ENCODE data around the gene MAPKAPK3.
"Not testable (repeated sequence)": the region's sequence is repeated elsewhere in the genome, so short reads cannot be mapped to it uniquely, and the experiment has no call there.

The MAPKAPK3 gene

DNA sequence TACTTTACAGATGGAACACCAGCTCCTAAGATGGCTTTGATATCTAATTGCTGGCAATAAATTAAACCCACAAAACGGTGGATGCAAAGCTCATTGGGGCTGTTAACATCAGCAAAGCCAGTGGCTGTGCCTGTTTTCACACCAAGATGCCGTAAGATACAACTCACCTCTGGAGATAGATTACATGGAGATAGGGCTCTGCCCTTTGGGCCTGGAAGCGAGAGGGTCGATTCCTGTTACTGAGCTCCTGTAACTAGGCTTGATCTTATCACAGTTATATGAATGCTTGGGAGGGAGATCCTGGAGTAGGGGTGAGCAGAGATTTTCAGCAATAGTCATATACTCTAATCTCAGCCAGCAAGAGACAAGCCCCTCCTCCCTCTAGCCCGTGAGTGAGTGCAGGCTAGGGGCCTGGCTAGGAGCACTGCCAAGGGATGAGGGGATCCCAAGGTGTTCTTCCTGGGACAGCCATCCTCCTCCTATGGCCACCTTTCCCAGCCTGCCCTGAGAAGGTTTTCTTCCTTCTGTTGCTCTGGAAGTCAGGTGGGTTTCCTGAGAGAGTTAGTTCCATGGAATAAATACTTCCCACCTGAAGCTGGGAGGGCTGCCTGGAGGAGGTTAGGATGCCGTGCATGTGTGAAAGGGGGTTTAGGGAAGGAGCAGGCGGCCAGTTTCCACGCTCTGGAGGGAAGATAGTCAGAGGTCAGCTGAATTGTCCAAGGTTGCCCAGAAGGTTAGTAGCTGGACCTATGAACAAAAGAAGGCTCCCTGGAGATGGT lies 39.7 kb downstream of the MAPKAPK3 start:
- DNase-seq, result no peak

DNA sequence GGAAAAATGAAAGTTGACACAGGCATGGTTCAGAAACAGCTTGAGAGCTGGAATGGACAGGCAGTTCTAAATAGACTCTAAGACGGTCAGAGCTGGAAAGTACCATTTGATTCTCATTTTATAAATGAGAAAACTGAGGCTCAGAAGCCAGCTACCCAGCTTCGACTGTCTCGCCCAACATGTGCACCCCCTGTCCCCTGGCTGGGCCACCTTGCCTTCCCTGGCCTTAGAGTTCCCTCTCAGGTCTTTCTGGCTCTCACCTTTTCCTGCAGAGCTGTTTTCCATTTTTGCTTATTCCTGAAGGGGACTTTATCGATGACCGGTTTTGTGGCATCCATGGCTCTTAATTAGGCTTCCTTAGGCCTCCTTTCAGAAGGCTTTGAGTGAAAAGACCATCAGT lies 40.5 kb downstream of the MAPKAPK3 start:
- no peak for DNase-seq

DNA sequence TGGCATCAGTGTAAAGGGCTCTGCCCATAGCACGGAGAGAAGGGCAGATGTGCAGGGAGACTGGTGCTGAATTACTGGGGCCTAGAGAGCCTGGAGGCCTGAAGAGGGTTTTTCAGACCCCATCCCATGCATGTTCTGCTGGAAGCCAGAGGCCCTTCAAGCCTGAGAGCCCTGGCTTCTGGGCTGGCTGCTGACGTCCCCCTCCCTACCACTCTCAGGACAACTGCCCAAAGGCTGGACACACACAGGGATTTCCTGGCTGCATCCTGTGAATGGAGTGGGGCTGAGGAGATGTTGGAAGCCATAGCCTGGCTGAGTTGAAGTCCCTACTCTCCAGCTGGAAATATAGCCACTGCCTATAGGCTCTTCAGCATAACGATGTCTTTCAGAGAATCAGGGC lies 40.9 kb downstream of the MAPKAPK3 start:
- DNase-seq, result no peak

DNA sequence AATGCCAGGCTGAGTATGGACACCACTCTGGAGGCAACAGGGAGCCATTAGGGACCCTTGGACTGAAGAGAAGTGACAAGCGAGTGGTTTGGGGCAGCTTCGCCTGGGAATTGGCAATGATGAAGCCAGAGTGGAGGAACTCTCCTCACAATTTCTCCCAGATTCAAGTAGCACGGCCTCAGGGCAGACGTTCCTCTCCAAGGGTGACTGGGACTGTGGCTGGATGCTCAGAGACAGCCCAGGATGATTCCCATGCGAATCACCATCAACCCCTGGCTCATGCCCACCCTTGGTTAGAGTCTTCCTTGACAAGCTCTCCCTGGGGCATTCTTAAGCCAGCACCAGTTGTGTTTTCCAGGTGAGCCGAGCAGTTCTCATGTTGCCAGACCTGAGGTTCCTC lies 41.5 kb downstream of the MAPKAPK3 start:
- DNase-seq, result no peak

DNA sequence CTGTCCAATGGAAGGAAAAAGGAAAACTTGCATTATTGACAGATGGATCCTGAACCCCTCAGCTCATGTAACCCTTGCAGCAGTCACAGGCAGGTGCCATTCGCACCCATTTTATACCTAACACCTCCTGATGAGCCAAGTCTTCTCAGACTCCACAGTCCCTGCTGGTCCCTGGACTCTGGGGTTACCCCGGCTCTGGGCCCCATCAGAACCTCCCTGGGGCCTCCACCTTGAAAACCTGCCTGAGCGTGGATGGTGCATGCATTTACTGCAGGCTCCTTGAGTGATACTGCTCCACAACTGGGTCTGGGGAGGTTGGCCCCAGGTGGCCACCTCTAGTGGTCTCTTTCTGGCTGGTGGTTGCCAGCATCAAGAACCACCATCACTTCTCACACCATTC lies 41.9 kb downstream of the MAPKAPK3 start:
- no peak for DNase-seq

DNA sequence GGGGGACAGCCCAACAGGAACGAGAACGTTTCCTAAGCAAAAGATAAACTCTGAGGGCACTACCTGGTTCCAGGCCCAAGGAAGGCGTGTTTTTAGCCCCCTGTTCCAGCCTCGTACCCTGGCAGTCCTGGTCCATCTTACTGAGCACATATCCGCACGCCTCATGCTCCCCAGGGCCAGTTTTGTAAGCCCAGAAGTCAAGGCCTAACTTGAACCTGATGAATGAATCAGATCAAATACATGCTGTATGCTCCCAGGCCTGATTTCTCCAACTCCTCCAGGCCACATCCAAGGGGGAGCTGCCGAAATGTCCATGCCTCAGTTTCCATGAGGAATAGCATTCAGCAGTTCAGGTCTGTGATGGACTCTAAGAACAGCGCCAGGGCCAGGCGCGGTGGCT lies 43.4 kb downstream of the MAPKAPK3 start:
- no peak for DNase-seq

DNA sequence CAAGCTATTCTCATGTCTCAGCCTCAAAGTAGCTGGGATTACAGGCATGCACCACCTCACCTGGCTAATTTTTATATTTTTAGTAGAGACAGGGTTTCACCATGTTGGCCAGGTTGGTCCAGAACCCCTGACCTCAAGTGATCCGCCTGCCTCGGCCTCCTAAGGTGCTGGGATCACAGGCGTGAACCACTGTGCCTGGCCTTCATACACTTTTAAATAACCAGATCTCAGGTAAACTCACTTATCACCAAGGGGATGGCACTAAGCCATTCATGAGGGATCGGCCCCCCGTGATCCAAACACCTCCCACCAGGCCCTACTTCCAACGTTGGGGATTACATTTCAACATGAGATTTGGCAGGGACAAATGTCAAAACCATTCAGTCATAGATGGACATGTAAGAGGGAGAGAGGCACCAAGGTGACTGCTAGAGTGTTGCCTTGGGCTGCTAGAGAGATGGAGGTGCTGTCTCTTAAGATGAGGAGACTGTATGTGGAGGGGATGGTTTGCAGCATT lies 44.4 kb downstream of the MAPKAPK3 start:
- DNase-seq, result no peak

DNA sequence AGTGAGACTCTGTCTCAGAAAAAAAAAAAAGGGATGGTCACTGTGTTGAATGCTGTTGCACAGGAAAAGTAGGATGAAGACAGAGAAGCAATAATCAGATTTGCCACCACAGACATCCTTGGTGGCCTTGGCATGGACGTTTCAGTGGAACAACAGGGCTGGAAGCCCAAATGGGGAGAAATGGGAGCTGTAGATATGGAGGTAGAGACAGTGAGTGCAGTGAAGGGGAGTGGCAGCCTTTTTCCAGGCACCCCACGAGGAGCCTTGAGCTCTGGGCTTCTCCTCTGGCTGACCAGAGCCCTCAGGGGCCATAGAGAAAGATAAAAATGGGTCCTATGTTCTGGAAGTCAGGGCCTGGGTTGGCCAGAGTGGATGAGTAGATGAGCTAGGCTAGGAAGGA lies 45.5 kb downstream of the MAPKAPK3 start:
- DNase-seq, result no peak

DNA sequence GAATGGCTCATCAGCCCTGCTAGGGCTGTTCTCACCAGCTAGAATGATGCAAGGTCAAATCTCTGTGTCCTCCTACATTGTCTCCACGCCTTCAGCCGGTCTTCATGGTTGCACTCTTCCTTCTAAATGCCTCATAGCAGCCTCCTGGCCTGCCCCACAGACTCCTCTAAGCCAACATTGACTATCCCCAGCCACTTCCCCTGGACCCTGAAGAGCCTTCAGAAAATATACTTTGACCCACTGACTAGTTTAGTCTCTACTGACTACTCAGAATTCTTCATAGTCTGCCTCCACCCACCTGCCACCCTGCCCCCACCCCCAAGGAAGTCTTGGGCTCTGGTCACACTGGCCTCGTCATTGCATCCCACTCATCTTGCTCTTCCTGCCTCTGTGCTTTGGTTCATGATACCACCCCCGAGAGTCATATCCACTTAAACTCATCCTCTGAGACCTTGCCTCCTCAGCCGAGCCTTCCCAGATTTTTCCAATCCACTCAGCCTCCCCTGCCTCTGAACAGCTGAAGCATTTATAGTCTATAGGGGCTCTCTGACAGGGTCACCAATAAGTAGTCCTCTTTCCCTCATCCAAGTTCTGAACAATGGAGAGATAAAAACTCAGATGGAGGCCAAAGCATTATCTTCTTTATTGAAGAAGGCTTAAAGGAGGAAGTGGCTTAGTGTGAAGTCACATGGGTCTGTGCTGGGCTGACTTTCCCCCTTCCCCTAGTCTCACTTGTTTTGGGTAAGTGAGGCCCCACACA lies 48.3 kb downstream of the MAPKAPK3 start:
- DNase-seq, result no peak

DNA sequence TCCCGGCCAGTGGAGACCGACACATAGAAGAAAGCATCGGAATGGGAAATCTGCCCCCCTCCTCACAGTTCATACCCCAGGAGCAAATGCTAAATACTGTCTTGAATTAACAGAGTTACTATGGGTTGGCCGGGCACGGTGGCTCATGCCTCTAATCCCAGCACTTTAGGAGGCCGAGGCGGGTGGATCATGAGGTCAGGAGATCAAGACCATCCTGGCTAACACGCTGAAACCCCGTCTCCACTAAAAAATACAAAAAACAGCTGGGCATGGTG lies 48.8 kb downstream of the MAPKAPK3 start:
- DNase-seq, result not testable (repeated sequence)

DNA sequence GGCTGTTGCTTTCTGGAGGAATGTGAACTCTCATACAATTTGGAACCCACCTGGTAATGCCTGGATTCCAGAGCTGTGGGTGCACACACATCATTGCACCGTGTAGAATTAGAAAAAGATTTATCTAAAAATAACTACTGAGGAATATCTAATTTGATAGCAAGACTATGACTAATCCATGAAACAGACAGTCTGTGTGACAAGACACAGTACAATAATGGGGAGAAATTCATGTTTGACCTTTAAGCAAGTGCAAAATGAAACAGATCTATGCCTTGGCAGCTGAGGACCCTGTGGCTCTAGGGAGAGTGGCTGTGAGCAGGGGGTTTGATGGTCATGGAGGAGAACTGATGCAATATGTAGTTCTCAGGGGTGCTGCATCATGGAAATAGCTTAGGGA lies 49.9 kb downstream of the MAPKAPK3 start:
- no peak for DNase-seq

DNA sequence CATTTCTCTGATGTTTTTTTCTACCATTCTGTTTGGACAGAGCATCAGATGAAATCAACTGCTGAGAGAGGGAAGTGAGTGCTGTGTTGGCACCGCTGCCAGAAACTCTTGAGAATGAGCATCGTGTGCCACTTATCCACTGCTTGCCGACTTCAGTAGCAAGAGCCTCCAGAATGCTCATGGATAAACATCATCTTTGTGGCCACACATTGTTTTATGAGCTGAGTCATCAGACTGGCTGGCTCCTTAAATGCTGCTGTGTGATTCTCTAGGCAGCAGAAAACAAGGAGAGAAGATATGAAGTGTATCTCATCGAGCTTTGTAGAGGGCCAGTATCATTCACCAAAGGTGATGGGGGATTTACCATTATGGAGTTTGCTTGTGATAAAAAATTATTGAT lies 54.4 kb downstream of the MAPKAPK3 start:
- DNase-seq, result no peak

DNA sequence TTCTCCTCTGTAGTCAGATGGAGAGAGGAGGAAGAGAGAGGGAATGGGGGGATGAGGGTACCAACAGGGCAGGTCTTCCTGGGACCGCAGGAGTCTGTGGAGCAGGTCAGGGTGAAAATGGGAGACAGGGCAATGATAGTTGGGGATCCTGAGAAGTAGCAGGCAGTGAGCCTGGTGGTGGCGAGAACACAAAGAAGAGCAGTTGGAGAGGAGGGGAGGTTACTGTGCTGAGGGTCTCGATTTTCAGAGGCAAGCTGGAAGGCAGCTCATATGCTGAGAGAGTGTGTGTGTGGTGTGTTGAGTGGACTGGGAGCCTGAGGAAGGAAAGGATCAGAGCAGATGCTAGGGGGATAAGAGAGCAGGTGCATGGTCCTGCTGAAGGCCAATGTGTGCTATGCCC lies 55.7 kb downstream of the MAPKAPK3 start:
- no peak for DNase-seq

DNA sequence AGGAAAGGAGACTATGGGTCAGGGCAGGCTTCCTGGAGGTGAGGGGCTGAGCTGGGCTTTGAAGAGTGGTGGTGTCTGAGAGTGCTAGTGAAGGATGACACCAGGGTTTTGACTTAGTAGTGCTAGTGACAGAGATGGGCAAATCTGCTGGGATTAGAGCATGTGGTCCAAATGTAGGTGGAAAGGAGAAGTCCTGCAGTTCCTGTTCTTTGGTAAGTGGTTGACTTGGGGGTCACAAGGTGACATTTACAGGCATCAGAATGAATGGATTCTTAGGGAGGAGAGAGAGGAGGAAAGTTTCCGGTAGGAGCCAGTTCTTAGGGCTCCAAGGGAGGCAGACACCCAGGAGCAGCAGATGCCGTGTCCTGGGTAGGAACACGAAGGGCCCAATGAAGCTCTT lies 57.0 kb downstream of the MAPKAPK3 start:
- no peak for DNase-seq

DNA sequence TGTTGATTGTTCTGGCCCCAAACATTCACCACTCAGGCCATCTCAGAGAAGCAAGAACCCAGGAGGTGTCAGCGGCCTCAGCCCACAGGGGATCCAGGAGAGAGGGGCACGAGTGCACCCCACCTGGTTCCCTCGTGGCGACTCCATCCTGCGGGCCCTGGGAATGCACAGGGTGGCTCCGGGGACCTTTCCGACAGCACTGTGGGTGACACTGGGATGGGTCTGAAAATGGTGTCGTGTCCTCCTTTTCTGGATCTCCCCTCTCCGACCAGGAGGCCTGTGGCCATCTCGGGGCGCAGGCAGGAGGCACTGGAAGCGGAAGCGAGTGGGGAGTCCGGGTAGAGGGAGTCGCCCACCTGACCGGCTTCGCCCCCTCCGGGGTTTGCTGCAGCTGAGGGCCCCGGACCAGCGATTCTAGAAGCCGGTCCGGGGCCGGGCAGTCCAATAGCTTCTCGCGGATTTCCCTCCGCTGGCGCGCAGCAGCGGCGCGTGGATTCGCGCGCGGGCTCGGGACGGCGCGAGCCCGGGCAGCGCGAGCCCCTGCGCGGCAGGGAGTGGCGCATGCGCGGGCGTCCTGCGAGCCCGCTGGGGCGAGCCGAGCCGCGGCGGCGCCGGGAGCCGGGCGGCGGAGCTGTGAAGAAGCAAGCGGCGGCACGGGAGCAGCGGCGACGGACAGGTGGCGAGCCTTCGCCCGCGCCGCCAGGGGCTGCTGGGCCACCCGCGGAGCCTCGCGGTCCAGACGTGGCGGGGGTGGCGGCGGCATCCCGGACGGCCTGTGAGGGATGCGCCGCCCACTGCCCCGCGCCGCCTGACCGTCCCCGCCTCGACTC lies 57.6 kb downstream of the MAPKAPK3 start, which contains the start of gene DOCK3:
DOCK3 (plus strand) TSS at position 579 of the 830 bp plus-strand sequence. CDS start 337 bp downstream, outside the sequence.
- peak; percentile 65 to 70 for DNase-seq

DNA sequence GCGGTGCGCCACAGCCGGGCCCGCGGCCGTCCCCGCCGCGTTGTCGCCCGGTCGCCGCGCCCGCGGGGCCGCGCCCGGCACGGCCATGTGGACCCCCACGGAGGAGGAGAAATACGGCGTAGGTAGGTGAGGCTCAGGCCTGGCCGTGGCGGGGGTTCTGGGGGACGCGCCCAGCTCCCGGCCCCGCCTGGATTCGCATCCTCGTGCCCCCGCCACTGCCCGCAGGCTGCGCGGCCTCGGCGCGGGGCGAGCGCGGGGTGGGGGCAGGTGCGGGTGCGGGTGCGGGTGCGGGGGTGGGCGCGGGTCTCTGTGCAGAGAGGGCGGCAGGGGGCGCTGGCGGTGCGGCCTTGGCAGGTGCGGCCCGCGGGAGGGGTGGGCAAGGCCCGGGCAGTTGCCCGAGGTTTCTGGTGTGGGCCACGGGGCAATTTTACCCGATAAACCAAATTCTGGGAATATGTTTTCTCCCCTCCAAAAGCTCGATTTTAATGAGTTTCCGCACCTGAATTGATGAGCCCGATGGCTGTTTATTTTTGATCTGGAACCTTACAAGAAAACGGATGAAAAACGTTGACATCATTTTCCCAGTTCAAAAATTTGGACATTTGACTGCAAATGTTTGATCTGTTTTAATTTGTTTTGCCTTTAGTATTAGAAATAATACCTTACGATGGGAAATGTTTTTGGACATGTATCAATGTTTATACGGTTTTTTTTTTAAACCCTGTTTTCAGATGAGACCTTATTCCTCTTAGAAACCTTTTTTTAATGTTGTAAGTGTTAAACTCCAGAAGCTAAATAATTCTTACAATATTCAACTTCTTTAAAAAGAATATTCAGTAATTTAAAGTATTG lies 58.5 kb downstream of the MAPKAPK3 start:
- DNase-seq, result peak; percentile 73 to 79

DNA sequence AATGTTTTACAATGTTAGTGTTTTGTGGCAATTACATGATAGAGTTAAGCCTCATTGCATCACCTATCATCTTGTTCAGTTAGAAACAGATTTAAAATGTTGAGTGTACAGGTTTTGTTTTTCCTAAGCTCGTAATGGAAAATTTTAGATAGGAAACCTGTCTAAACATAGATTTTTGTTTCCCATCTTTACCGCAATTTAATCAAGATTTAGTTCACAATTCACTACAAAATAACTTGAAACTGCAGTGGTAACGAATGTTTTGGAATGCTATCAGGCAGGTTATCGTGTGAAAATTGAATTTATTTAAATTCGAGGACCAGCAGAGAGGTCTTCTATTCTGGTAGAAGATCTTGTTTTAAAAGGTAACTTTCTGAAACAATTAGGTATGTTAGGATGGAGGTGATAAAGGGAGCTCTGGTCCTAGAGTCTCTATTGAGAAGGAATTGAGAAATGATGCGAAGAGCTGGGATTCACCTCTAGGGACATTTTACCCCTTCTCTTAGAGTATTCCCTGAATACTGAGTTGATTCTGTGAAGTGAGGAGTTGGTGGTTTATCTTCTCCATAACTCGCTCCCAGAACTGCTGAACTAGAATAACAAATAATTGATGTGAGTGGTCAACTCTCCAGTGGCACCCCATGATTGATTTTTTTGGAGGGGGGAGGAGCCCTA lies 59.2 kb downstream of the MAPKAPK3 start:
- no peak for DNase-seq

DNA sequence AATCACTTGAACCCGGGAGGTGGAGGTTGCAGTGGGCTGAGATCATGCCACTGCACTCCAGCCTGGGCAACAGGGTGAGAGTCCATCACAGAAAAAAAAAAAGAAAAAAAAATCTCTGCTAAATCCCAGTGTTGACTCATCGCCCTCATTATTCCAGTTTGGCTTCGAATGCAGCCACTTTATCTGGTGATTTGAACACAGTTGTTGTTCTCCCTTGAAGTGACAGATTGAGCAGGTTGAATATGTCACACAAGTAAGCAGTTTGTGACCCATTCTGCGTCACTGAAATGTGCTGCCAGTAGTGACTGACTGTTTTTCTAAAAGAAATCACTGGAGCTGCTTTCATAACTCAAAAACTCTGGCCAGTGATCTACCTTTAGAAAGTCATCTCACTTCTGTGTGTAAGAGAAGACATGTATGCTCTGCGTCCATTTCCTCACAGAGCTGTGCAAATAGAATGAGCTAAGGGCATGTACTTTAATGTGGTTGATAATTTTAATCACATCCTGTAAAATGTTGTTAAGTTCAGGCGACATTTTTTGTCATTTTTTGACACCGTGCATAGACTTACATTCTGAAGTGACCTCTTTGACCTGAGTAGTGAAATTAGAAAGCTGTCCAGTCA lies 70.3 kb downstream of the MAPKAPK3 start:
- no peak for DNase-seq

DNA sequence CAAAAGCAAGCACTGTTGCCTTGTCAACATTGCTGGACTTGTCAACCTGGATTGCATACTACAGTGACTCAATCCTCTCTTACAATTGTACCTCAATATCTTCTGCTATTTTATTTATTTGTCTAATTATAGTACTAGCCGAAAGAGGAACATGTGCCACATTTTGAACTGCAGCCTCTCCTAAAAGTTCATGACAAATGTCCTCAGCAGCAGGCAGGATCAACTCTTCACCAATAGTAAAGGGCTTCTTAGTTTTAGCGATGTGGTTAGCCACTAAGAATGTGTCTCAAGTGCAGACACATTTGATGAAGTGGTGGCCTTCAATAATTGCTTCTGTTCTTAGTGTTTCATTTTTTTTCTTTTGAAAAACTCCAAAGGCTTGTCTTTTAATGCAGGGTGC lies 71.0 kb downstream of the MAPKAPK3 start:
- no peak for DNase-seq

DNA sequence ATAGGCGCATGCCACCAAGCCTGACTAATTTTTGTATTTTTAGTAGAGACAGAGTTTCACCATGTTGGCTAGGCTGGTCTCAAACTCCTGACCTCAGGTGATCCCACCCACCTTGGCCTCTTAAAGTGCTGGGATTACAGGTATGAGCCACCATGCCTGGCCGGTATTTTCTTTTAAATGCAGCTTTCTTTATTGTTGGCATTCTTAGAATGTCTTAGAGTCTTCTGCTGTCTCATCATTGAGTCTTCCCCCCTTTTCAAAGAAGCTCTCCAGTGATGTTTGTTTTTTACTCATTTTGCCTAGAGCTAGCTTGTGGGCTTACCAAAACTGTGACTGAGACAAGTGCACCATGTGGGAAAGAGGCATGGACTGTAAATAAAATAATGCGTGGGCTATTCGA lies 71.7 kb downstream of the MAPKAPK3 start:
- not testable (repeated sequence) for DNase-seq

DNA sequence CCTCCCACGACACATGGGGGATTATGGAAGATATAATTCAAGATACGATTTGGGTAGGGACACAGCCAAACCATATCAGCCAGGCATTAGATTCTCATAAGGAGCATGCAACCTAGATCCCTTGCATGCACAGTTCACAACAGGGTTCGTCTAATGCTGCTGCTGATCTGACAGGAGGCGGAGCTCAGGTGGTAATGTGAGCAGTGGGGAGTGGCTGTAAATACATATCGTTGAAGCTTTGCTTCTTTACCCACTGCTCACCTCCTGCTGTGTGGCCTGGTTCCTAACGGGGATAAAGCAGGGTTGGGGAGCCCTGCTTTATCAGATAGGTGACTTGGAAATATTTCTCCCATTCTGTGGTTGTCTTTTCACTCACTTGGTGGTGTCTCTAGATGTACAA lies 72.6 kb downstream of the MAPKAPK3 start:
- DNase-seq, result no peak
